Esophagus (tissue), 2 donors: ENCODE data around the gene ZNF729. TPM values are rescaled to one million over a fixed set of nuclear protein-coding genes. Genes with fewer than 3 reads are reported as not detected.

Experiments used
- H3K27ac ChIP-seq, 2 donors: one replicate each; pipeline ENCODE4 v1.5.1; 2013; ENCODE audit warnings: low read depth in 2 of 2, mild to moderate bottlenecking in 2 of 2, inconsistent platforms in 1 of 2, low read length in 1 of 2, moderate library complexity in 1 of 2
- H3K27me3 ChIP-seq, 2 donors: one replicate each; pipeline ENCODE4 v1.6.1; 2013; ENCODE audit warnings: low read length in 2 of 2, control low read depth in 1 of 2, mild to moderate bottlenecking in 1 of 2; ENCODE audit not compliant: insufficient read depth in 2 of 2, control insufficient read depth in 1 of 2
- H3K36me3 ChIP-seq, 2 donors: one replicate each; pipeline ENCODE4 v1.6.1; 2013; ENCODE audit warnings: low read length in 1 of 2; ENCODE audit not compliant: control insufficient read depth in 2 of 2, insufficient read depth in 2 of 2
- H3K4me1 ChIP-seq, 2 donors: one replicate each; pipeline ENCODE4 v1.6.1; 2013; ENCODE audit warnings: low read length in 1 of 2; ENCODE audit not compliant: control insufficient read depth in 2 of 2, insufficient read depth in 2 of 2
- H3K4me3 ChIP-seq, 2 donors: one replicate each; pipeline ENCODE4 v1.5.1; 2013; ENCODE audit warnings: low read length in 2 of 2, mild to moderate bottlenecking in 2 of 2, low read depth in 1 of 2, moderate library complexity in 1 of 2
- H3K9me3 ChIP-seq, 2 donors: one replicate each; pipeline ENCODE4 v1.6.1; 2013; ENCODE audit warnings: mild to moderate bottlenecking in 2 of 2, low read depth in 1 of 2, low read length in 1 of 2, moderate library complexity in 1 of 2; ENCODE audit not compliant: control insufficient read depth in 2 of 2, insufficient read depth in 1 of 2
- WGBS, 2 donors: extraction: QIAGEN DNeasy Blood & Tissue Kit; methylation state at CpG; one replicate each; pipeline ENCODE4 v1.1.7; 2013; 5-methylcytosine and 5-hydroxymethylcytosine counted together
- polyA plus RNA-seq, 2 donors: library from polyadenylated mRNA; stranded (reverse); fragments of 200-250 nt; gene quantifications; one replicate each; pipeline ENCODE4 v1.2.3, GENCODE V29; 2013
- donor health status: healthy with polysubstance abuse.
- donor health status: Bipolar disorder and iron deficiency.

ZNF729 gene
- polyA plus RNA-seq, 2 donors: not detected

- Histone ChIP-seq H3K4me1 (no peaks in the 10 kb centered on the region), H3K27ac (no peak overlapping the region), H3K9me3 (peaks cover 4 to 10% of the 10 kb centered on the region in 2 donors), H3K4me3 (no peak overlapping the region), H3K36me3 (no peaks in the 10 kb centered on the region), H3K27me3 (no peaks in the 10 kb centered on the region)
- 78 to 80% methylated on average over 3 of the region's 3 CpGs for WGBS, 2 donors
Observed at GRCh38 chr19:22331521-22331920, 45.3 kb downstream of the ZNF729 start.

- no peak overlapping the region for H3K27ac ChIP-seq
- no peaks in the 10 kb centered on the region for H3K36me3 ChIP-seq
- no peaks in the 10 kb centered on the region for H3K27me3 ChIP-seq
- no peak overlapping the region for H3K4me3 ChIP-seq
- H3K9me3 ChIP-seq: peaks cover 3 to 4% of the 10 kb centered on the region in 2 donors
- no peaks in the 10 kb centered on the region for H3K4me1 ChIP-seq
Observed at GRCh38 chr19:22332924-22333323, 46.7 kb downstream of the ZNF729 start.

GRCh38 chr19:22335716-22336115 is 49.5 kb downstream of the ZNF729 start:
- peaks cover 3 to 4% of the 10 kb centered on the region in 2 donors for H3K9me3 ChIP-seq
- WGBS, 2 donors: 76 to 79% methylated on average over 2 of the region's 2 CpGs

GRCh38 chr19:22354665-22355064 is 68.4 kb downstream of the ZNF729 start:
- no peaks in the 10 kb centered on the region for H3K27me3 ChIP-seq
- no peaks in the 10 kb centered on the region for H3K36me3 ChIP-seq
- 48 to 67% methylated on average over 2 of the region's 2 CpGs for WGBS, 2 donors
- H3K4me3 ChIP-seq: no peak overlapping the region
- peaks cover 0 to 10% of the 10 kb centered on the region in 2 donors for H3K9me3 ChIP-seq
- no peaks in the 10 kb centered on the region for H3K4me1 ChIP-seq
- H3K27ac ChIP-seq: no peak overlapping the region

More at GRCh38 chr19:22335716-22336115, 49.5 kb downstream of the ZNF729 start:
- Histone ChIP-seq H3K4me3 (no peak overlapping the region), H3K4me1 (no peaks in the 10 kb centered on the region), H3K27ac (no peak overlapping the region), H3K36me3 (no peaks in the 10 kb centered on the region), H3K27me3 (no peaks in the 10 kb centered on the region)

Other genes starting within 250 kb of the ZNF729 start
- gene ZNF257, start 234.0 kb upstream of the ZNF729 start, polyA plus RNA-seq: under 1 TPM; 0.36 to 0.73 TPM
- gene ZNF676, start 89.5 kb upstream of the ZNF729 start, polyA plus RNA-seq: under 1 TPM; 0.06 to 0.14 TPM
- under 1 TPM in 1 of 2 donors, not detected in 1; 0.08 TPM for gene ZNF98, start 135.9 kb downstream of the ZNF729 start, polyA plus RNA-seq